ENCODE data around the gene PARP3. TPM values are rescaled to one million over a fixed set of nuclear protein-coding genes. Genes with fewer than 3 reads are reported as not detected.

Gene PARP3
- polyA plus RNA-seq, 1 experiment = 33.0 TPM

DNA sequence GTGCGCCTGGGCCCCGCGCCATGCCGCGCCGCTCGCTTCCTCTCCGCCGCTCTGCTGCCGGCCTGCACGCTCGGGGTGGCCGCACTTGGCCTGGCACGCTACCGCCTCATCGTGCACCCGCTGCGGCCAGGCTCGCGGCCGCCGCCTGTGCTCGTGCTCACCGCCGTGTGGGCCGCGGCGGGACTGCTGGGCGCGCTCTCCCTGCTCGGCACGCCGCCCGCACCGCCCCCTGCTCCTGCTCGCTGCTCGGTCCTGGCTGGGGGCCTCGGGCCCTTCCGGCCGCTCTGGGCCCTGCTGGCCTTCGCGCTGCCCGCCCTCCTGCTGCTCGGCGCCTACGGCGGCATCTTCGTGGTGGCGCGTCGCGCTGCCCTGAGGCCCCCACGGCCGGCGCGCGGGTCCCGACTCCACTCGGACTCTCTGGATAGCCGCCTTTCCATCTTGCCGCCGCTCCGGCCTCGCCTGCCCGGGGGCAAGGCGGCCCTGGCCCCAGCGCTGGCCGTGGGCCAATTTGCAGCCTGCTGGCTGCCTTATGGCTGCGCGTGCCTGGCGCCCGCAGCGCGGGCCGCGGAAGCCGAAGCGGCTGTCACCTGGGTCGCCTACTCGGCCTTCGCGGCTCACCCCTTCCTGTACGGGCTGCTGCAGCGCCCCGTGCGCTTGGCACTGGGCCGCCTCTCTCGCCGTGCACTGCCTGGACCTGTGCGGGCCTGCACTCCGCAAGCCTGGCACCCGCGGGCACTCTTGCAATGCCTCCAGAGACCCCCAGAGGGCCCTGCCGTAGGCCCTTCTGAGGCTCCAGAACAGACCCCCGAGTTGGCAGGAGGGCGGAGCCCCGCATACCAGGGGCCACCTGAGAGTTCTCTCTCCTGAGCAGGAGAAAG, 14.0 kb downstream of the PARP3 start:
- ChIA-PET POLR2A (no interaction called here), CTCF (interaction anchor here (1.8 to 5.3 kb wide), 3 partner anchors 11 to 14 kb away, joined by 6 to 42 read pairs (median 12); partner anchors contain the start of genes PARP3 and RRP9)
- TF ChIP-seq, protein P1, sequence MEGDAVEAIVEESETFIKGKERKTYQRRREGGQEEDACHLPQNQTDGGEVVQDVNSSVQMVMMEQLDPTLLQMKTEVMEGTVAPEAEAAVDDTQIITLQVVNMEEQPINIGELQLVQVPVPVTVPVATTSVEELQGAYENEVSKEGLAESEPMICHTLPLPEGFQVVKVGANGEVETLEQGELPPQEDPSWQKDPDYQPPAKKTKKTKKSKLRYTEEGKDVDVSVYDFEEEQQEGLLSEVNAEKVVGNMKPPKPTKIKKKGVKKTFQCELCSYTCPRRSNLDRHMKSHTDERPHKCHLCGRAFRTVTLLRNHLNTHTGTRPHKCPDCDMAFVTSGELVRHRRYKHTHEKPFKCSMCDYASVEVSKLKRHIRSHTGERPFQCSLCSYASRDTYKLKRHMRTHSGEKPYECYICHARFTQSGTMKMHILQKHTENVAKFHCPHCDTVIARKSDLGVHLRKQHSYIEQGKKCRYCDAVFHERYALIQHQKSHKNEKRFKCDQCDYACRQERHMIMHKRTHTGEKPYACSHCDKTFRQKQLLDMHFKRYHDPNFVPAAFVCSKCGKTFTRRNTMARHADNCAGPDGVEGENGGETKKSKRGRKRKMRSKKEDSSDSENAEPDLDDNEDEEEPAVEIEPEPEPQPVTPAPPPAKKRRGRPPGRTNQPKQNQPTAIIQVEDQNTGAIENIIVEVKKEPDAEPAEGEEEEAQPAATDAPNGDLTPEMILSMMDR (IDR thresholded peaks at IDR 0.05; ENCODE audit: insufficient read depth, low read depth, low read length) = peak; percentile 53

DNA sequence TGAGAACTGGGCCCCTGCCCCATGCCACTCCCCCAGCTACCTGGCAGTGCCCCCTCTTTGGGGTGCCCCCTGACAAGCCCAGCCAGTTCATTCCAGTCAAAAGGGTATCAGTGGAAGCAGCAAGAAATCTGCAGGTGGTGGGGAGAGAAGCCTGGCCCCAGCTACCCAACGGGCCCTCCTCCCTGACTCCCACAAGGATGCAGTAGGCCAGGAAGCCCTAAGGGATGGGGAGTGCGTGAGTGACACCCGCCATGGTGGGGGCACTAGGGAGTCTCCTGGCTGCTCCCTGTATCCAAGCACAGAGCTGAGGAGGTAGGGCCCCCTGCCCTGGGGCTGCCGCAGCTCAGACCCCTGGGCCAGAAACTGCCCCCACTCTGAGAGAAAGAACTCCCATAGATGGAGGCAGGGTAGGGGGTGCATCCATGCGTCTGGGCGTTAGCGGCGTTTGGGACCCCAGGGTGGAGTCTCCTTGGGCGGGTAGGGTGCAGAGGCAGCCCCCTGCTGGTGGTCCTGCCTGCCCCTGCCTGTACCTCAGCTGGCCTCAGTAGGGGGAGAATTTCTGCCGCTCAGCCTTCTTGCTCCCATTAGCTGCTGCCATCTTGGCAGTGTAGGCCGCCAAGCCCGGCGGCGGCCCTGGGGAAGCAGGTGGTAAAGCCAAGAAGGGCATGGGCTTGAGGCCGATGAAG, 15.5 kb downstream of the PARP3 start:
- Histone ChIP-seq H3K27me3 (ENCODE audit: control insufficient read depth, insufficient read depth, low read length) (no peaks in the 10 kb centered on the region), H3K36me3 (ENCODE audit: control insufficient read depth, insufficient read depth, low read length) (peaks cover 27% of the 10 kb centered on the region), H3K4me3 (ENCODE audit: low read depth, low read length) (no peak overlapping the region)
- ChIA-PET CTCF (interaction anchor here (1.8 to 3.4 kb wide), 3 partner anchors 13 to 16 kb away, joined by 6 to 12 read pairs (median 11); partner anchors contain the start of genes ABHD14B, PARP3 and RRP9), POLR2A (interaction anchor here (0.5 kb wide), 1 partner anchor 16 kb away, joined by 3 read pairs; no protein-coding TSS in a partner anchor)
- TF ChIP-seq, protein P1 (IDR thresholded peaks at IDR 0.05; ENCODE audit: insufficient read depth, low read depth, low read length) = no peak
- DNase-seq (ENCODE audit: low read depth) = no peak

More for the DNA sequence above, 14.0 kb downstream of the PARP3 start:
- peaks cover 25% of the 10 kb centered on the region for H3K36me3 ChIP-seq (ENCODE audit: control insufficient read depth, insufficient read depth, low read length)
- no peak for DNase-seq (ENCODE audit: low read depth)
- H3K4me3 ChIP-seq (ENCODE audit: low read depth, low read length) = no peak overlapping the region
- no peaks in the 10 kb centered on the region for H3K27me3 ChIP-seq (ENCODE audit: control insufficient read depth, insufficient read depth, low read length)

DNA sequence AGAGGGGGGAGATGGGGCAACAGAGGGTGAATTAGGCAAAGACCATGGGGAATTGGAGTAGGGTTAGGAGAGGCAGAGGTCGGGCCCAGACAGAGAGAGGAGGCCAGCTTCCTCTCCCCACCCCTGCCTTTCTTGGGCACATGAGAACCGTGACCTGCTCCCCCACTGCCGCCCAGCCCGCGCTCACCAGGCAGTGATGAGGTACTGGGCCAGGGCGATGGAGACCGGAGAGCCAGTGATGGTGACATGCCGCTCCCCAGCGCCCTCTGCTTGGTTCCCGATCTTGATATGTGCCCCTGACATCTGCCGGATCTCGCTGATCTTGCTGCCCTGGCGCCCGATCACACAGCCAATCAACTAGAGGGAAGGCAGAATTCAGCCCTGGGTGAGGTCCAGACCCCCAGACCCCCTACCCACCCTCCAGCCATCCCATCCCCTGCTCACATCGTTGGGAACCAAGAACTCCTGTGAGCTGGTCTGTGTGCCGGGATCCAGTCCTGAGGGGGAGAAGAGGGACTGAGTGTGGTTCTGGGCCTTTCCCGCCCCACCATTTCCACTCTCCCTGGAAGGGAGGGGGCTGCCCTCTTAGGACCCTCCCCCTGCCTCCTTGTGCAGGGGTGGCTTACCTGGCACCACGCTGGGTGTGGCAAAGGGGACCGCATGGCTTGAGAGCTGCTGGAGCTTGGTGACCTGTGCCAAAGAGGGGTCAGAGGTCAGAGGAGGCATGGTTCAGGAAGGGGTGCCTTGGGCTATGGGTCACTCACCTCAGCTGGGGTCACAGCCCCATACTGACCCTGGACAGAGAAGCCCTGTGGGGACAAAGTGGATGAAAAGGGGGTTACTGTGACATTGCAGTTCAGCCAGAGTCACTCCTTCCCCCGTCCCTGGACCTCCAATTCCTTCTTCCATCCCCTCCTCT, 16.7 kb downstream of the PARP3 start:
- Histone ChIP-seq H3K36me3 (ENCODE audit: control insufficient read depth, insufficient read depth, low read length) (peaks cover 30% of the 10 kb centered on the region), H3K27me3 (ENCODE audit: control insufficient read depth, insufficient read depth, low read length) (no peaks in the 10 kb centered on the region), H3K4me3 (ENCODE audit: low read depth, low read length) (no peak overlapping the region)
- TF ChIP-seq, protein P1 (IDR thresholded peaks at IDR 0.05; ENCODE audit: insufficient read depth, low read depth, low read length) = no peak
- ChIA-PET CTCF (interaction anchor here (1.2 to 3.4 kb wide), 3 partner anchors 15 to 17 kb away, joined by 3 to 12 read pairs (median 11); partner anchors contain the start of genes ABHD14B, PARP3 and RRP9), POLR2A (no interaction called here)
- no peak for DNase-seq (ENCODE audit: low read depth)

DNA sequence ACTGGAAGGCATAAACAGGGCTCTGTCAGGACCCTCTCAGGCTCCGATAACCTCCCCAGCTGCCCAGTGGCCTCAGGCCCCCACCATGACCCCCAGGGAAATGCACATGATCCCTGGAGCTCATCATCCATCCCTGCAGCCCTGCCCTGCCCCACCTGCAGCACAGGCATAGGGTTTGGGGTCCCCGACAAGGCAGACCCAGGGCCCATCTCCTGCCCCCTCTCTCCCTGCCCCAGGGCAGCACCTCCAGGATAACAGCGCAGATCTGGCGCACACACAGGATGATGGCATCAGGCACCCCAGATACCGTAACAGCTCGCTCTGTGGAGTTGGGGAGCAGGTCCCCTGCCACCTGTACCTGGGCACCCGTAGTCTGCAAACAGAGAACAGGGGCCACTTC, 17.5 kb downstream of the PARP3 start:
- no peaks in the 10 kb centered on the region for H3K27me3 ChIP-seq (ENCODE audit: control insufficient read depth, insufficient read depth, low read length)
- POLR2A ChIA-PET = no interaction called here
- TF ChIP-seq, protein P1 (IDR thresholded peaks at IDR 0.05; ENCODE audit: insufficient read depth, low read depth, low read length) = no peak
- H3K4me3 ChIP-seq (ENCODE audit: low read depth, low read length) = no peak overlapping the region
- CTCF ChIA-PET = interaction anchor here (1.2 to 3.4 kb wide), 2 partner anchors 14 to 18 kb away, joined by 3 to 11 read pairs; partner anchors contain the start of genes ABHD14B and RRP9
- peaks cover 30% of the 10 kb centered on the region for H3K36me3 ChIP-seq (ENCODE audit: control insufficient read depth, insufficient read depth, low read length)
- DNase-seq (ENCODE audit: low read depth) = no peak

Data from BJ (cell line).